Gastroesophageal sphincter (tissue), 4 donors: Measurements from ENCODE around the gene LRP1B. TPM values are rescaled to one million over a fixed set of nuclear protein-coding genes. Genes with fewer than 3 reads are reported as not detected.

Experiments used
- ATAC-seq: fragments of 150-250 bp; one replicate; pipeline ENCODE4 v1.9.1; 2016; ENCODE audit warnings: mild to moderate bottlenecking, moderate library complexity
- H3K27ac ChIP-seq, 4 donors: fragments of 200-600 bp; sonication (generic) in 3 of 4; 1 replicate in 3 of 4; 2 replicates in 1 of 4; pipeline ENCODE4 v1.5.1; 2016 to 2019
- H3K27me3 ChIP-seq: fragments of 200-600 bp; sonication (generic); one replicate; pipeline ENCODE4 v1.5.1; 2019
- H3K36me3 ChIP-seq, 2 donors: fragments of 200-600 bp; sonication (generic); one replicate each; pipeline ENCODE4 v1.5.1; 2019; ENCODE audit warnings: control low read depth in 1 of 2
- H3K4me1 ChIP-seq, 3 donors: fragments of 200-600 bp; sonication (generic); 1 replicate in 2 of 3; 2 replicates in 1 of 3; pipeline ENCODE4 v1.5.1; 2016 to 2019; ENCODE audit warnings: control low read depth in 2 of 3
- H3K4me3 ChIP-seq, 2 donors: fragments of 200-600 bp; sonication (generic); one replicate each; pipeline ENCODE4 v1.5.1; 2019; ENCODE audit warnings: mild to moderate bottlenecking in 1 of 2, moderate library complexity in 1 of 2
- H3K9me3 ChIP-seq, 3 donors: fragments of 200-600 bp; sonication (generic); one replicate each; pipeline ENCODE4 v1.5.1; 2017 to 2019; ENCODE audit warnings: control low read depth in 2 of 3
- EP300 ChIP-seq: sonication (generic); formaldehyde crosslinking; IDR thresholded peaks from one replicate; pipeline ENCODE4 v1.6.1; 2017; ENCODE audit warnings: antibody characterized with exemption, mild to moderate bottlenecking
- POLR2A ChIP-seq, 2 donors: fragments of 450-650 bp; IDR thresholded peaks; one replicate each; pipeline ENCODE4 v1.6.1; 2017; ENCODE audit warnings: antibody characterized with exemption in 2 of 2, mild to moderate bottlenecking in 2 of 2, moderate library complexity in 1 of 2
- POLR2AphosphoS5 ChIP-seq: sonication (generic); formaldehyde crosslinking; IDR thresholded peaks from one replicate; pipeline ENCODE4 v1.6.1; 2017; ENCODE audit warnings: antibody characterized with exemption
- WGBS, 2 donors: methylation state at CpG; one replicate each; pipeline ENCODE4 v1.1.5; 2018; ENCODE audit warnings: low coverage in 1 of 2; 5-methylcytosine and 5-hydroxymethylcytosine counted together
- total RNA-seq, 4 donors: library from RNA; depleted of rRNA; stranded (reverse); fragments of >200 nt; gene quantifications; one replicate each; pipeline ENCODE4 v1.1.0, GENCODE V29; 2016
- TF ChIP-seq, protein P1 (sequence below), 4 experiments: fragments of 200-600 bp in 2 of 4; fragments of 450-650 bp in 2 of 4; sonication (generic) in 1 of 4; IDR thresholded peaks; one replicate each; pipeline ENCODE4 v1.5.1; 2017 to 2019; ENCODE audit warnings: antibody characterized with exemption in 4 of 4, mild to moderate bottlenecking in 2 of 4, moderate library complexity in 2 of 4

LRP1B gene
- total RNA-seq, 4 donors from 2014 or later: 0.27 to 20.7 (median 3.2) TPM

DNA sequence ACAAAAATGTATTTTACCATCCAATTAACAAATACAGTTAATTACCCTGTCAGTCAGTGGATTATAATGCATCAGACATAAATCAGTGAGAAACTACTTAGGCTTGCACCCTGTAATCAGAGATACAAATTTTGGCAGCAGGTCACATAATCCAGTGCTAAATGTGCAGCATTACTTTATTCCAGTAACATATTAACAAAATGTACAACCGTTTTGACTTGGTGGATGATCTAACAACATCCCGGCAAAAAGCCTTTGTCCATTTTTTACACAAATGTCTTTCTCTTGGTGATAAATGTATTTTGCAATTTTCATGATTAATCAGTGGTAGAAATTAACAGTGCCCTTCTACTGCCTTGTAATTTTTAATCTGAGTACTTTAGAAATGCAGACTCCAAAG, 162.8 kb downstream of the LRP1B start:
- WGBS, 2 donors: 21 to 59% methylated on average over 2 of the region's 2 CpGs
- no peaks in the 10 kb centered on the region for H3K9me3 ChIP-seq
- no peak for ATAC-seq
- H3K4me3 ChIP-seq: no peak overlapping the region
- TF ChIP-seq, protein P1, sequence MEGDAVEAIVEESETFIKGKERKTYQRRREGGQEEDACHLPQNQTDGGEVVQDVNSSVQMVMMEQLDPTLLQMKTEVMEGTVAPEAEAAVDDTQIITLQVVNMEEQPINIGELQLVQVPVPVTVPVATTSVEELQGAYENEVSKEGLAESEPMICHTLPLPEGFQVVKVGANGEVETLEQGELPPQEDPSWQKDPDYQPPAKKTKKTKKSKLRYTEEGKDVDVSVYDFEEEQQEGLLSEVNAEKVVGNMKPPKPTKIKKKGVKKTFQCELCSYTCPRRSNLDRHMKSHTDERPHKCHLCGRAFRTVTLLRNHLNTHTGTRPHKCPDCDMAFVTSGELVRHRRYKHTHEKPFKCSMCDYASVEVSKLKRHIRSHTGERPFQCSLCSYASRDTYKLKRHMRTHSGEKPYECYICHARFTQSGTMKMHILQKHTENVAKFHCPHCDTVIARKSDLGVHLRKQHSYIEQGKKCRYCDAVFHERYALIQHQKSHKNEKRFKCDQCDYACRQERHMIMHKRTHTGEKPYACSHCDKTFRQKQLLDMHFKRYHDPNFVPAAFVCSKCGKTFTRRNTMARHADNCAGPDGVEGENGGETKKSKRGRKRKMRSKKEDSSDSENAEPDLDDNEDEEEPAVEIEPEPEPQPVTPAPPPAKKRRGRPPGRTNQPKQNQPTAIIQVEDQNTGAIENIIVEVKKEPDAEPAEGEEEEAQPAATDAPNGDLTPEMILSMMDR (IDR thresholded peaks at IDR 0.05): no peak
- no peak for TF ChIP-seq POLR2AphosphoS5
- TF ChIP-seq EP300: no peak
- TF ChIP-seq POLR2A (IDR thresholded peaks at IDR 0.05): no peak
- H3K27me3 ChIP-seq: no peaks in the 10 kb centered on the region
- no peaks in the 10 kb centered on the region for H3K4me1 ChIP-seq
- H3K36me3 ChIP-seq: no peaks in the 10 kb centered on the region
- H3K27ac ChIP-seq: no peak overlapping the region

DNA sequence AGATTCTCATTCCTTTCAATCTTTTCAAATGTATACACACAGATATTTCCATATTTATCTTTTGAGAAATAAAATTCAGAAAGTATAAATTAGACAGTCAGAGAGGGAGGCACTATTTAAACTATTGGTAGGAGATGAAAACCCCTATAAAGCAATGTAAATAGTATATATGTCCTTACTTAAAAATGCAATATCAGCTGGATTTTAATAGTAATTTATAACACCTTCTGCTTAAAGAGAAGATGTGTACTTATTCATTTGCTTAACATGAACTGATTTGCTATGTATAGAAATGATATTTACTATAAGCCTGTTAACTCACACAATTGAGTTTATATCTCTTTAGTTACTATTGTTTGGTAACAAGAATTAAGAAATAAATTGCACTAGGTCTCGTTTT, 163.3 kb downstream of the LRP1B start:
- WGBS, 2 donors: 55 to 75% methylated on average over 1 of the region's 1 CpG
- TF ChIP-seq POLR2AphosphoS5 (no peak), EP300 (no peak), POLR2A (IDR thresholded peaks at IDR 0.05) (no peak)
- TF ChIP-seq, protein P1 (IDR thresholded peaks at IDR 0.05): no peak
- Histone ChIP-seq H3K27me3 (no peaks in the 10 kb centered on the region), H3K36me3 (no peaks in the 10 kb centered on the region), H3K4me1 (no peaks in the 10 kb centered on the region), H3K4me3 (no peak overlapping the region), H3K27ac (no peak overlapping the region), H3K9me3 (no peaks in the 10 kb centered on the region)
- no peak for ATAC-seq

DNA sequence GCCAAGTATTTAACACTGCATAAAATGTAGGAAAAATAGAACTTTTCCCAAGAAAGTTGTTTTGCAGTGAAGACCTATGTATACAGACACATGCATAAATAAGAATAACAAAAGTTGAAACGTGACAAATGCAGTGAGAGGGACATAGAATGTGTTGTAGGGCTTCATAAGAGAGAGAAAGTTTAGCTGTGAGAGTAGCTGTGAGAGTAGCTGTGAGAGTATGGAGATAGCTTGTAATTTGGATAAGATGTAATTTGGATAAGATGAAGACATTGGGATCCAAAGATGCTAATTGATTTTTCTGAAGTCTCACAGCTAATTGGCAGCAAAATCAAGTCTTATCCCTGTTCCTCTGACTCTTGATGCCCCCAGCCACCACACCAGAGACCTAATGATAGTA, 170.9 kb downstream of the LRP1B start:
- Histone ChIP-seq H3K36me3 (no peaks in the 10 kb centered on the region), H3K9me3 (no peaks in the 10 kb centered on the region), H3K4me3 (no peak overlapping the region), H3K27ac (no peak overlapping the region), H3K27me3 (no peaks in the 10 kb centered on the region), H3K4me1 (no peaks in the 10 kb centered on the region)
- no peak for ATAC-seq
- WGBS, 2 donors: 0 to 18% methylated on average over 1 of the region's 1 CpG
- TF ChIP-seq POLR2A (IDR thresholded peaks at IDR 0.05) (no peak), POLR2AphosphoS5 (no peak)

DNA sequence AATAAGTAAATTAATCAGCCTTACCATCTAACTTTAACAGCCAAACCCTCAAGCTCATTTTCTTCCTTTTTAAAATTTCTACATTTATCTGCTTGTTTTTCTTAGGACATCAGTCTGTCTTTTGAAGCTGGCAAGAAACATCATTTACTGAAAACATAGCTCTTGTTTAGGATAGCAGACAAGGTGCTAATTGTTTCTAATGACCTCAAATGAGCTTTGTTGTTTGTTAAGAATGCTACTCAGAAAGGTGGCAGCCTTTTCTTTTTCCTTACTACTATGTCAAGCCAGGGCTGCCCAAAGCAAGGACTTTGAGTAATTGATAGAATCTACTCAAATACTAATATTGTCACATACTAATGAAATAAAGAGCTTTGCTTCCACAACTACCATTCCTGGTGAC, 171.8 kb downstream of the LRP1B start:
- TF ChIP-seq POLR2A (IDR thresholded peaks at IDR 0.05) (no peak), EP300 (no peak), POLR2AphosphoS5 (no peak)
- no peak overlapping the region for H3K4me3 ChIP-seq
- no peaks in the 10 kb centered on the region for H3K9me3 ChIP-seq
- no peaks in the 10 kb centered on the region for H3K36me3 ChIP-seq
- no peaks in the 10 kb centered on the region for H3K27me3 ChIP-seq
- no peaks in the 10 kb centered on the region for H3K4me1 ChIP-seq
- no peak overlapping the region for H3K27ac ChIP-seq
- ATAC-seq: no peak

DNA sequence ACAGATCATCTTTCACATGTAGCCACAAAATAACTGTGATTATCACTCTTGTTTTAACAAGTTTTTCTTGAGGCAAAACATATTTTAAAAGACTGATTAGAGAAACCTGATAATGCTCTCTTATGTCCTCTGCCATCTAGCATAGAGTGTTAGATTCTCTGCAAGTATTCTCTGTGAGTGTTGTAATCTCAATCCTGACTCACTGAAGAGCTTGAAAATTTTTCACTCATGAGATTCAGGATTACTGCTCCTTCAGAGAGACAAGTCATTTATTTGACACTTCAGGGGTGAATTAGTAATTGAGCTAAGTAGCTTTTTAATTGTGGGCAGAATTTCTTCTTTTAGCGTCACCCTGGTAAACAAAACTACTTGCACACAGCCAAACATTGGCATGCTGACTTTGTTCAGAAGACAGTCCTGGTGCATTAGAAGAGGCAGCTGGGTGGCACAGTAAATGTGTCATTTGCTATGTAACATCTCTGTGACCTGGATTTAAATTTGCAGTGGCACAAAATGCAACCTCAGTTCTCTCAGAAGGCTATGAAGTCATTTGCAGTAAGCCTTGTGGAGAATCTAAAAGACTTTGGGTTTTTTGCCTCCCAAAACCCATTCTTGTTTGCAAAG, 172.9 kb downstream of the LRP1B start:
- Histone ChIP-seq H3K4me1 (no peaks in the 10 kb centered on the region), H3K27ac (no peak overlapping the region), H3K9me3 (no peaks in the 10 kb centered on the region), H3K4me3 (no peak overlapping the region), H3K27me3 (no peaks in the 10 kb centered on the region), H3K36me3 (no peaks in the 10 kb centered on the region)
- WGBS, 2 donors: 33 to 56% methylated on average over 1 of the region's 1 CpG
- no peak for ATAC-seq
- TF ChIP-seq EP300 (no peak), POLR2AphosphoS5 (no peak), POLR2A (IDR thresholded peaks at IDR 0.05) (no peak)
- TF ChIP-seq, protein P1 (IDR thresholded peaks at IDR 0.05): no peak

DNA sequence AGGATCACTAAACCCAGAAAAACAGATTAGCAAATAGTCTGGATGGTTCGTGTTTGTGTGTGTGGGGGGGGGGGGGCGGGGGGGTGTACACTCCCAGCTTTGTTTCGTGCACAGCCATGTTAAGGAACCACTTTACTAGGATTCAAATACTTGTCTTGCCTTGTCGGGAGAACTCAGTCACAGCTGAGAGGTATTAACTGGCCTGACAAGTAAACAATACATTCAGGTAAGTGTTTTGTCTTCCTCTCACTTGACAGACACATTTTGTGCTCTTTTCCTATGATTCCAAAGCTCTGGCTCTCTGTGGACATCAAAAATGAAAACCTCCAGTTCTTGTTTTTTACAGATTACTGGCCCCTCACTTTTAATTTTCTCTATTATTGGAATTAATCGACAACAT, 173.5 kb downstream of the LRP1B start:
- no peak for ATAC-seq
- H3K9me3 ChIP-seq: no peaks in the 10 kb centered on the region
- H3K27me3 ChIP-seq: no peaks in the 10 kb centered on the region
- no peaks in the 10 kb centered on the region for H3K36me3 ChIP-seq
- no peak overlapping the region for H3K27ac ChIP-seq
- TF ChIP-seq, protein P1 (IDR thresholded peaks at IDR 0.05): no peak
- TF ChIP-seq POLR2A (IDR thresholded peaks at IDR 0.05) (no peak), POLR2AphosphoS5 (no peak), EP300 (no peak)
- WGBS, 2 donors: 58 to 74% methylated on average over 4 of the region's 5 CpGs
- no peaks in the 10 kb centered on the region for H3K4me1 ChIP-seq
- H3K4me3 ChIP-seq: no peak overlapping the region
